GM18951 (cell line): ENCODE measurements around the gene RPS6KC1.
"Not testable (repeated sequence)": the region's sequence is repeated elsewhere in the genome, so short reads cannot be mapped to it uniquely, and the experiment has no call there.

ENCODE experiments used
- POLR2A ChIP-seq: IDR thresholded peaks from 4 replicates; pipeline ENCODE4 v1.6.1; 2011; ENCODE audit warnings: mild to moderate bottlenecking; ENCODE audit not compliant: insufficient read length, insufficient read depth; ENCODE audit errors: extremely low read depth
- in situ Hi-C: fragments of 300-500 bp; cut with MboI; formaldehyde crosslinking; loops from one replicate; pipeline ENCODE4 v1.12.0; 2022; ENCODE audit warnings: low sequenced_read_pairs, mixed read lengths, inconsistent platforms; ENCODE audit not compliant: unreplicated experiment

The RPS6KC1 gene

GRCh38 chr1:213131851-213132655, 81.0 kb downstream of the RPS6KC1 start:
- in situ Hi-C loops = no loop called here
- TF ChIP-seq POLR2A = no peak

GRCh38 chr1:213135572-213135971, 84.5 kb downstream of the RPS6KC1 start:
- TF ChIP-seq POLR2A = no peak
- in situ Hi-C loops = no loop called here

DNA sequence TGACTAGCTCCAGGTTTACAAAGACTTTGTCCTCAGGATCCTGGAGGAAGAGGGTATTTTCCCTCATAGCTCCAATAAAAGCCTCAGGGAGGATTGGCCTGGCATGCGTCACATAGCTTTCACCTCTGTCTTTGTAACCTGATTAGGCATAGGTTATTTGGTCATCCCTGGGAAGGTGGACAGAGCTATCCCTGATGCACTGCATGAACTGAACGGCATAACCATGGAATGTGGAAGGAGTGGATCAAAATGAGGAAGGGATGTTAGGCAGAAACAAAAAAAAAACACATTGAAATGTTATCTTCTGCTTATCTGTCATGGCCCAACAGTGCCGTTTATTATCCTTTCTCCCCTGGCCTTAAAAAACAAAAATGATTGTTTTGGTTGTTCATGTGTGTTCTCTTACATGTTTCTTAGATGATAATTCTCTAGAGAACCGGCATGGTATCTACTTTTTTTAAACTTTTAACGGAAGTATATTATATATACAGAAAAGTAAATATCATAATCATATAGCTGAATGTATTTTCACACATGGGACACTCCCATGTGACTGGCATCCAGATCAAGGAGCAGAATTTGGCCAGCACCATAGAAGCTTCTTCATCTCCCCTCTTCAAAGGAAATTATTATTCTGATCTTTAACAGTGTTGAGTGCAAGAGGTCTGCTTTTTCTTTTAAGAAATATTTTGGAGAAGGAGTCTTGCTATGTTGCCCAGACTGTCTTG, 85.3 kb downstream of the RPS6KC1 start:
- no peak for TF ChIP-seq POLR2A
- in situ Hi-C loops = no loop called here

GRCh38 chr1:213138391-213138790, 87.3 kb downstream of the RPS6KC1 start:
- in situ Hi-C loops = no loop called here
- TF ChIP-seq POLR2A = no peak

DNA sequence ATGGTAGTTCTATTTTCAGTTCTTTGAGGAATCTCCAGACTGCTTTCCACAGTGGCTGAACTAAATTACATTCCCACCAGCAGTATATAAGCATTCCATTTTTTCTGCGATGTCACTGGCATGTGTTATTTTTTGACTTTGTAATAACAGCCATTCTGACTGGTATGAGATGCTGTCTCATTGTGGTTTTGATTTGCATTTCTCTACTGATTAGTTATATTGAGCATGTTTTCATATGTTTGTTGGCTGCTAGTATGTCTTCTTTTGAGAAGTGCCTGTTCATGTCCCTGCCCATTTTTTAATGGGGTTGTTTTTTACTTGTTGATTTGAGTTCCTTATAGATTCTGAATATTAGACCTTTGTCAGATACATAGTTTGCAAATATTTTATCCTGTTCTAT, 87.9 kb downstream of the RPS6KC1 start:
- in situ Hi-C loops = no loop called here
- TF ChIP-seq POLR2A = no peak

GRCh38 chr1:213148905-213149304, 97.9 kb downstream of the RPS6KC1 start:
- no peak for TF ChIP-seq POLR2A
- in situ Hi-C loops = no loop called here

GRCh38 chr1:213150090-213150489, 99.0 kb downstream of the RPS6KC1 start:
- in situ Hi-C loops = not testable (repeated sequence)

- in situ Hi-C loops = no loop called here
Observed at GRCh38 chr1:213154056-213154685, 103.1 kb downstream of the RPS6KC1 start.

DNA sequence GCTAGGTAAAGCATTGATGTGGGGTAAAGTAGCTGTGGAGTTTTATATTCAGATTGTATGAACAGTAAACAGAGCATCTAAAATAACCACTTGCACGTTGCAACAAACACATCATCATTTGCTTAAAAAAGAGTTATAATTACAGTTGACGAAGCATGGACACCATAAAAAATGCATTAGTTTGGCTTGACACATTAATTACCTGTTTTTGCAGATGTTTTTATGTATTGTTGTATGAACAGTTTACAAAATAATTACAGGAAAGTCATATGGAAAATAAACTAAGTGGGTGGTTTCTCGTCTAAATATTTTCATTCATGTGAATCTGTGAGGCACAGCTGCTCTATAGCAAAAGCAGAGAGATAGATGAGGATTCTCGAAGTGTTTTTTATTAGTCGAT, 108.3 kb downstream of the RPS6KC1 start:
- in situ Hi-C loops = no loop called here
- no peak for TF ChIP-seq POLR2A

More at GRCh38 chr1:213154056-213154685, 103.1 kb downstream of the RPS6KC1 start:
- no peak for TF ChIP-seq POLR2A

GRCh38 chr1:213160442-213160841, 109.4 kb downstream of the RPS6KC1 start:
- in situ Hi-C loops = not testable (repeated sequence)

- no peak for TF ChIP-seq POLR2A
- in situ Hi-C loops = no loop called here
Observed at GRCh38 chr1:213162338-213162737, 111.3 kb downstream of the RPS6KC1 start.

GRCh38 chr1:213162862-213163261, 111.8 kb downstream of the RPS6KC1 start:
- in situ Hi-C loops = no loop called here
- no peak for TF ChIP-seq POLR2A

GRCh38 chr1:213163278-213163711, 112.3 kb downstream of the RPS6KC1 start:
- TF ChIP-seq POLR2A = no peak
- in situ Hi-C loops = no loop called here

GRCh38 chr1:213164561-213164960, 113.5 kb downstream of the RPS6KC1 start:
- in situ Hi-C loops = no loop called here
- TF ChIP-seq POLR2A = no peak

GRCh38 chr1:213166852-213167251, 115.8 kb downstream of the RPS6KC1 start:
- in situ Hi-C loops = no loop called here

More at GRCh38 chr1:213166852-213167251, 115.8 kb downstream of the RPS6KC1 start:
- no peak for TF ChIP-seq POLR2A
